ENCODE measurements around the gene ABCC4. TPM values are rescaled to one million over a fixed set of nuclear protein-coding genes. Genes with fewer than 3 reads are reported as not detected.

Gene ABCC4
- total and polyA plus RNA-seq, 9 of the 15 experiments (the other 6 are each of a cell fraction or from before 2014, with no cell fraction given): 9.4 to 46.1 (median 25.4) TPM

GRCh38 chr13:95243207-95243606 lies 58.0 kb downstream of the ABCC4 start (continued):
- TF ChIP-seq ZKSCAN8 (CRISPR knock-in tag; IDR thresholded peaks at IDR 0.05) (no peak), SMARCA4 (IDR thresholded peaks at IDR 0.05) (peak; percentile 83), JUND (IDR thresholded peaks at IDR 0.05; ENCODE audit: borderline replicate concordance, low read depth, low read length) (peak; percentile 85), JUND (tag; IDR thresholded peaks at IDR 0.05; ENCODE audit: borderline replicate concordance, low read depth, low read length) (peak; percentile 85; the same call in 2 of the 3 replicates), MITF (IDR thresholded peaks at IDR 0.05) (0 out of 2 replicates have a peak, but pooled peaks have one; percentile 18), HINFP (tag; conservative IDR thresholded peaks at IDR 0.05; ENCODE audit: low read depth) (no peak), ATF3 (IDR thresholded peaks at IDR 0.05) (peak; percentile 70), ATF3 (CRISPR knock-in tag; conservative IDR thresholded peaks at IDR 0.05) (no peak), VEZF1 (CRISPR knock-in tag; IDR thresholded peaks at IDR 0.05) (no peak), FOXP4 (CRISPR knock-in tag; IDR thresholded peaks at IDR 0.05; ENCODE audit: borderline replicate concordance) (no peak), ZNF395 (CRISPR knock-in tag; IDR thresholded peaks at IDR 0.05) (no peak), ESRRA (IDR thresholded peaks at IDR 0.05; ENCODE audit: borderline replicate concordance, low read depth) (no peak; the same call in 1 of the 2 replicates), ZNF449 (CRISPR knock-in tag; IDR thresholded peaks at IDR 0.05) (no peak), SFPQ (IDR thresholded peaks at IDR 0.05; ENCODE audit: low read depth, low read length) (no peak)

All from K562 (cell line).